Stimulated activated effector memory CD8-positive, alpha-beta T cell treated with anti-CD3 and anti-CD28 coated beads, Interleukin-12 subunit alpha, Interleukin-12 subunit beta, amount 100 ng/mL, for 72 hours (primary cell): ENCODE results near the gene F13A1.

ENCODE experiments used
- ATAC-seq: fragments of 150-1000 bp; cut with Tn5 transposase; 2 replicates; pipeline ENCODE4 v1.10.0; 2021
- DNase-seq, 2 donors: peaks; one replicate each; pipeline ENCODE4 v3.0.0; 2021 to 2022; ENCODE audit warnings: low spot score in 2 of 2
- H3K27ac Mint-ChIP-seq: one replicate; pipeline ENCODE4 v1.8.0; 2022; ENCODE audit warnings: mild to moderate bottlenecking, mixed read lengths
- H3K36me3 Mint-ChIP-seq: one replicate; pipeline ENCODE4 v1.8.0; 2022; ENCODE audit warnings: mild to moderate bottlenecking, mixed read lengths
- H3K4me1 Mint-ChIP-seq: one replicate; pipeline ENCODE4 v1.8.0; 2022; ENCODE audit warnings: mixed read lengths
- H3K4me3 Mint-ChIP-seq: one replicate; pipeline ENCODE4 v1.8.0; 2022; ENCODE audit warnings: mild to moderate bottlenecking, mixed read lengths
- H3K9me3 Mint-ChIP-seq: one replicate; pipeline ENCODE4 v1.8.0; 2022; ENCODE audit warnings: mixed read lengths

Gene F13A1

DNA sequence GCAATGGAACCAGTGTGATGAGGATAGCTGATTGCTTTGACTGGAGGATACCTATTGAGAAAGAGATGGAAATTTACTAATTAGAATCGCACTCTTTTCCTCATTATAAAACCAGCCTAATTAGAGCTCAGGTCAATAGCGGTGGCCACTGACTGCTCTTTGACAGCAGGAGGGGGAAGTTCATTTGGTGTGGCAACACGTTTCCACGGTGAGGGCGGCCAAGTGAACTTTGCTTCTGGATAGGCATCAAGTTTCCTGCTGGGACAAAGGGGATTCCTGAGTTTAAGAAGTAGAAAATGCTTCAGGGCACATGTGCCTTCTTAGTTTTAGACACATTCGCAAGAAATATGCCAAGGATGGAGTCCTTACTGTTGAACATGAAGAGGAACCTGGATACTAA is 168.4 kb downstream of the F13A1 start:
- no peak overlapping the region for H3K4me3 Mint-ChIP-seq
- H3K27ac Mint-ChIP-seq = no peak overlapping the region
- no peak for ATAC-seq
- no peak for DNase-seq
- H3K36me3 Mint-ChIP-seq = no peaks in the 10 kb centered on the region
- H3K9me3 Mint-ChIP-seq = no peaks in the 10 kb centered on the region
- H3K4me1 Mint-ChIP-seq = no peaks in the 10 kb centered on the region

DNA sequence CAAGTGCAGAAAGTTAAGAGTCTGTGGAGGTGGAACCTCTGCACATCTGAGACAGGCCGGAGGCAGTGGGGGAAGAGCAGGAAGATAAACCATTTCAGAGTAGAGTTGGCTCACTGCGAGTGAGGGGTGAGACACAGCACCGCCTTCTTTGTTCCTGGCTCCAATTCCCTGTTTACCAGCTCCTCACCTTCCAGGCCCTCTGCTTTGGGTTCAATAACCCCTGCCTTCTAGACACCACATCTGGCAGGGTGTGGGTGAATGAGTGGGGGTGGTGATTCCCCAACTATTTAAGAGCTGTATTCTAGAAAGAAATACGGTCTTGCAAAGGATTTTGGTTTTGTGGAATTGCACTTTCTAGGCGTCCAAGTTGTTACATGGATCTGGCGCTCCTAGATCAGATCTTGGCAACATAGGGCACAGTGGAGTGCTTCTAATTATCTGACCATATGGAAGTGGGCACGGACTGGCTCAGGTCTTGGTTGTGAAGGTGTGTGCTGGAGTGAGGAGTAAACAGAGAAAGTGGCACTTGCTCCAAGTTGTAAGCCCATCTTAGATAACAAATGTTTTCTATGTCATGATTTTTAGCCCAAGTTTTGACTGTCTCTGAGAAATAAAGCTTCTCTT is 172.2 kb downstream of the F13A1 start:
- no peak for ATAC-seq
- DNase-seq = no peak
- no peaks in the 10 kb centered on the region for H3K36me3 Mint-ChIP-seq
- H3K27ac Mint-ChIP-seq = no peak overlapping the region
- H3K4me3 Mint-ChIP-seq = no peak overlapping the region
- H3K4me1 Mint-ChIP-seq = no peaks in the 10 kb centered on the region
- no peaks in the 10 kb centered on the region for H3K9me3 Mint-ChIP-seq

DNA sequence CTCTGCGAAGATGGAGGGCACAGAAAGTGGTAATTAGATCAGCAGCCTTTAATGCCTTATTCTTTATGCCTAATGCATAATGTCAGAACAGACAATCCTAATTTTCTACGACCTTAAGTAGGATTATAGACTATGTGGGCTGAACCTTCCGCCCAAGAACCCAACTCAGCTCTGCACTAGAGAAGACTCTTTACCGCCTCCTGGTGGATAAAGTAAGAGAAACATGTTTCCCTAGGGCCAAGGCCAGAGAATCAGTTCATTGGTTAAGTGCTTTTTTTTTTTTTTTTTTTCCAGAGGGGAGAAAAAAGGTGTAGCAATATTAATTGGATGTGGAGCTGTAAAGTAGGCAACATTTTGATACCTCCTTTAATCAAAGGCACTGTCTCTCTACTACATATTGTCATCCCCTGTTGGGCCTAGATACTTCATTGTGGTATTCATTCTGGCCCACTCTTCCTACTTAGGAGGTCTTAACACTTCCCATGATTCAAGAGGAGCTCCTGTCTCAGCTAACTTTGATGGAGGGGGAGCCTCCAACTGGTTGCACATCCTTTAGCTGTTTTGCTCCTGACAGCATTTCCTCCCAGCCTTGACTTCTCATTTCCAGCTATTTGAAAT is 188.9 kb downstream of the F13A1 start:
- ATAC-seq (no peak), DNase-seq (no peak)

DNA sequence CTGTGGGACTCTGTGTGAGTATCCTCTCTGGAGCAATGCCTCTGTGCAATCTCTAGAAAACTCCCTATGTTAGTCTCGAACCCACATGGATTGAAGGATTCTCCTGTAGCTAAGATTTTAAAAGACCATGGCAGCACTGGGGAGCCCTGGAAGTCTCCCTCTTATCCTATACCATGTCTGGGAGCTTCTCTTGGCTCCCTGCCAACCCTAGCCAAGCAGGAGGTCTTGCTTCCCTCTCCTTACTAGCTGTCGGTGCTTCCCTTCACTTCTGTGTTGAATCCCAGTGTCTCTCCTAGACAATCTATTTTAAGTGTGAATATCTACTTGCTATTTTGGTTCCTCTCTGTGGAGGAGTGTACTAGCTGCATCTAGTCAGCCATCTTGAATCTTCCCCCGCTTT is 195.0 kb downstream of the F13A1 start:
- Mint-ChIP-seq H3K27ac (no peak overlapping the region), H3K9me3 (peaks cover 6% of the 10 kb centered on the region)

More for the DNA sequence above, 188.9 kb downstream of the F13A1 start:
- Mint-ChIP-seq H3K9me3 (no peaks in the 10 kb centered on the region), H3K36me3 (no peaks in the 10 kb centered on the region), H3K4me3 (no peak overlapping the region), H3K4me1 (no peaks in the 10 kb centered on the region), H3K27ac (no peak overlapping the region)

DNA sequence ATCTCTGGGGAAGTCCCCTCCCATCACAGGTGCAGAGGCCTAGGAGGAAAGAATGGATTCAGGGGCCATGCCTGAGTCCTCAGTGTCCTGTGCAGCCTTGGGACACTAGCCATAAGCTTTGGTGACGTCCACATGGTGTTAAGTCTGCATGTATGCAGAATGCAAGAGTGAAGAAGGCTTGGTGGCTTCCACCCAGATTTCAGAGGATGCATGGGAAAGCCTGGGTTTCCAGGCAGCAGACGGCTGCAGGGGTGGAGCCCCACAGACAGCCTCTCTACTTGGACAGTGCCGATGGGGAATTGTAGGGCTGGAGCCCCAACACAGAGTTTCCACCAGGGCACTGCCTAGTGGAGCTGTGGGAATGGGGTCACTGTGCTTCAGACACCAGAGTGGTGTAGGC is 196.7 kb downstream of the F13A1 start:
- no peak overlapping the region for H3K27ac Mint-ChIP-seq
- ATAC-seq = no peak
- H3K9me3 Mint-ChIP-seq = peaks cover 6% of the 10 kb centered on the region
- H3K4me3 Mint-ChIP-seq = no peak overlapping the region
- no peak for DNase-seq
- H3K4me1 Mint-ChIP-seq = no peaks in the 10 kb centered on the region
- H3K36me3 Mint-ChIP-seq = no peaks in the 10 kb centered on the region

More for the DNA sequence above, 195.0 kb downstream of the F13A1 start:
- ATAC-seq (no peak), DNase-seq (no peak)
- no peaks in the 10 kb centered on the region for H3K4me1 Mint-ChIP-seq
- H3K36me3 Mint-ChIP-seq = no peaks in the 10 kb centered on the region
- no peak overlapping the region for H3K4me3 Mint-ChIP-seq

DNA sequence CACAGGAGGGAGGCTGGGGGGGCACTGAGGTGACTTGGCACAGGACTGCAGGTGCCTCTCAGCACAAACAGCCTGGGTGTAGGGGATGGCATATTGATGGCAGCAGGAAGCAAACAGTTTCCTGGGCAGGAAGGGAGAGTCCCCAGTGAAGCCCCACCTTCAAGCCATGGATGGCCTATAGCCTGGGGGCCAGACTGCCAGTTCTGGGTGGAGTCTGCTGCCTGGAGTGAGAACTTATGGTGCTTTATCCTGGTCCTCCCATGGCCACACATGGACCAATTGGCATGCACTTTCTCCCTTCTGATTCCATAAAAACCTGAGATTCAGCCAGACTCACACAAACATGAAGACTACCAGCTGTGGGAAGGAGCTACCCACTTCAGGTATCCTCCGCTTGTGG is 198.5 kb downstream of the F13A1 start:
- H3K9me3 Mint-ChIP-seq = peaks cover 10% of the 10 kb centered on the region
- no peaks in the 10 kb centered on the region for H3K36me3 Mint-ChIP-seq
- no peak overlapping the region for H3K4me3 Mint-ChIP-seq
- no peak overlapping the region for H3K27ac Mint-ChIP-seq
- no peaks in the 10 kb centered on the region for H3K4me1 Mint-ChIP-seq
- DNase-seq (no peak), ATAC-seq (no peak)

DNA sequence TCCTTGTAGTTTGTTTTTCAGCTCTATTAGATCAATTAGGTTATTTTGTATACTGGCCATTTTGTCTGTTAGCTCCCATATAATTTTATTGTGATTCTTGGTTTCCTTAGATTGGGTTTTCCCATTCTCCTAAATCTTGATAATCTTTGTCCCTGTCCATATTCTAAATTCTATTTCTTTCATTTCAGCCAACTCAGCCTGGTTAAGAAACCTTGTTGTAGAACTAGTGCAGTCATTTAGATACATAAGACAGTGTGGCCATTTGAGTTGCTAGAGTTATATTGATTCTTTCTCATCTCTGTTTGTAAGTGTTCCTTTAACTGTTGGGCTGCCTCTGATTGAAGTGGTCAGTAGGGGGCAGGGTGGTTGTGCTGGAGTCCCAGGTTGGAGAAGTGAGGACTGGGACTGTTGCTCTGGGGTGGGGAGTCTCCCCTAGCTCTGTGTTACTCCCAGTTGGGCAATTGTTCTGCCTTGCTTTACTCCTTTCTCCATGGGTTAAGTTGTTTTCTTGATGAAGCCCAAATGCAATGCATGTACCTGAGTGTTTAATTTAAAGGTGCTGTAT is 214.9 kb downstream of the F13A1 start:
- no peak overlapping the region for H3K27ac Mint-ChIP-seq
- H3K4me1 Mint-ChIP-seq = no peaks in the 10 kb centered on the region
- no peak overlapping the region for H3K4me3 Mint-ChIP-seq
- H3K9me3 Mint-ChIP-seq = peaks cover 5% of the 10 kb centered on the region
- no peaks in the 10 kb centered on the region for H3K36me3 Mint-ChIP-seq
- no peak for DNase-seq
- no peak for ATAC-seq
